Measurements from ENCODE around the gene TRIM47. TPM values are rescaled to one million over a fixed set of nuclear protein-coding genes. Genes with fewer than 3 reads are reported as not detected.
A peak's percentile ranks its signal among the peaks of the same experiment; 100 is the strongest.

Gene TRIM47
- total and polyA plus RNA-seq, 2 of the 13 experiments (the other 11 are each of a cell fraction or from before 2014, with no cell fraction given) = 33.5 to 82.0 TPM

GRCh38 chr17:75869282-75870141 is 8.9 kb downstream of the TRIM47 start (continued):
- no peak for TF ChIP-seq ZNF512B (CRISPR knock-in tag; IDR thresholded peaks at IDR 0.05; ENCODE audit: borderline replicate concordance)
- TF ChIP-seq ZEB1 (IDR thresholded peaks at IDR 0.05; ENCODE audit: insufficient replicate concordance, low read depth) = no peak
- no peak for TF ChIP-seq THAP8 (CRISPR knock-in tag; IDR thresholded peaks at IDR 0.05; ENCODE audit: borderline replicate concordance)
- 0 out of 2 replicates have a peak, but pooled peaks have one; percentile 70 for TF ChIP-seq ZNF138 (CRISPR knock-in tag; IDR thresholded peaks at IDR 0.05; ENCODE audit: low read depth)
- TF ChIP-seq AFF4 (CRISPR knock-in tag; IDR thresholded peaks at IDR 0.05) = no peak
- no peak for TF ChIP-seq AKNA (CRISPR knock-in tag; IDR thresholded peaks at IDR 0.05; ENCODE audit: borderline replicate concordance)
- no peak for TF ChIP-seq ZNF790 (CRISPR knock-in tag; IDR thresholded peaks at IDR 0.05; ENCODE audit: borderline replicate concordance)
- TF ChIP-seq ZNF616 (CRISPR knock-in tag; IDR thresholded peaks at IDR 0.05; ENCODE audit: low read depth) = no peak
- no peak; the same call in 1 of the 2 replicates for TF ChIP-seq SP4 (CRISPR knock-in tag; IDR thresholded peaks at IDR 0.05)
- no peak for TF ChIP-seq KDM4B (CRISPR knock-in tag; IDR thresholded peaks at IDR 0.05)
- no peak for TF ChIP-seq MTF1 (CRISPR knock-in tag; IDR thresholded peaks at IDR 0.05)
- TF ChIP-seq ZNF501 (CRISPR knock-in tag; IDR thresholded peaks at IDR 0.05) = peak; percentile 45; the same call in 1 of the 2 replicates
- TF ChIP-seq ZNF367 (CRISPR knock-in tag; IDR thresholded peaks at IDR 0.05; ENCODE audit: borderline replicate concordance) = no peak
- TF ChIP-seq BRCA1 (CRISPR knock-in tag; IDR thresholded peaks at IDR 0.05) = no peak
- TF ChIP-seq ZNF83 (CRISPR knock-in tag; IDR thresholded peaks at IDR 0.05; ENCODE audit: borderline replicate concordance) = no peak

Measured in HepG2 (cell line).